H9 (cell line): ENCODE measurements around the gene NDUFA11. TPM values are rescaled to one million over a fixed set of nuclear protein-coding genes. Genes with fewer than 3 reads are reported as not detected.
A peak's percentile ranks its signal among the peaks of the same experiment; 100 is the strongest.

Source experiments
- DNase-seq: peaks from one replicate; pipeline ENCODE4 v3.0.0-alpha.2; 2017
- H2AFZ ChIP-seq: one replicate; pipeline ENCODE4 v1.6.1; 2013; ENCODE audit warnings: mild to moderate bottlenecking, low read length, control low read depth, moderate library complexity
- H2AK5ac ChIP-seq: 2 replicates; pipeline ENCODE4 v1.6.1; 2013; ENCODE audit warnings: low read length, control low read depth, mixed read lengths; ENCODE audit not compliant: insufficient read length
- H2BK120ac ChIP-seq: one replicate; pipeline ENCODE4 v1.6.1; 2013; ENCODE audit warnings: low read depth, mild to moderate bottlenecking, low read length, control low read depth, inconsistent platforms; ENCODE audit not compliant: poor library complexity, severe bottlenecking
- H2BK12ac ChIP-seq: 2 replicates; pipeline ENCODE4 v1.6.1; 2013; ENCODE audit warnings: low read length, control low read depth, mixed read lengths, low read depth; ENCODE audit not compliant: insufficient read length
- H2BK15ac ChIP-seq: 2 replicates; pipeline ENCODE4 v1.6.1; 2013; ENCODE audit warnings: low read depth, low read length, control low read depth
- H2BK20ac ChIP-seq: one replicate; pipeline ENCODE4 v1.6.1; 2013; ENCODE audit warnings: low read depth, mild to moderate bottlenecking, low read length, control low read depth, inconsistent platforms; ENCODE audit not compliant: poor library complexity, severe bottlenecking
- H2BK5ac ChIP-seq: 2 replicates; pipeline ENCODE4 v1.6.1; 2013; ENCODE audit warnings: low read length, control low read depth, mixed read lengths; ENCODE audit not compliant: insufficient read length
- H3K14ac ChIP-seq: 2 replicates; pipeline ENCODE4 v1.6.1; 2013; ENCODE audit warnings: low read length, control low read depth; ENCODE audit not compliant: insufficient read depth
- H3K18ac ChIP-seq: 2 replicates; pipeline ENCODE4 v1.6.1; 2013; ENCODE audit warnings: low read depth, mild to moderate bottlenecking, mixed read lengths, low read length, control low read depth; ENCODE audit not compliant: insufficient read length
- H3K23ac ChIP-seq: 2 replicates; pipeline ENCODE4 v1.6.1; 2013; ENCODE audit warnings: low read length, control low read depth, mixed read lengths, low read depth; ENCODE audit not compliant: insufficient read length
- H3K23me2 ChIP-seq: 2 replicates; pipeline ENCODE4 v1.6.1; 2013; ENCODE audit warnings: low read depth, mild to moderate bottlenecking, mixed read lengths, low read length, control low read depth; ENCODE audit not compliant: insufficient read length, poor library complexity, severe bottlenecking
- H3K27ac ChIP-seq: 2 replicates; pipeline ENCODE4 v1.5.1; 2013; ENCODE audit warnings: low read length, control low read depth, mixed read lengths, low read depth; ENCODE audit not compliant: insufficient read length
- H3K27me3 ChIP-seq: 2 replicates; pipeline ENCODE4 v1.6.1; 2013; ENCODE audit warnings: low read length, control low read depth, inconsistent platforms; ENCODE audit not compliant: insufficient read depth
- H3K4ac ChIP-seq: 2 replicates; pipeline ENCODE4 v1.6.1; 2013; ENCODE audit warnings: low read depth, mild to moderate bottlenecking, control low read depth, inconsistent platforms, low read length, moderate library complexity
- H3K4me1 ChIP-seq: 2 replicates; pipeline ENCODE4 v1.6.1; 2013; ENCODE audit warnings: low read length, control low read depth, inconsistent platforms; ENCODE audit not compliant: insufficient read depth
- H3K4me2 ChIP-seq: 2 replicates; pipeline ENCODE4 v1.6.1; 2013; ENCODE audit warnings: low read length, control low read depth, mixed read lengths; ENCODE audit not compliant: insufficient read length, insufficient read depth
- H3K56ac ChIP-seq: 2 replicates; pipeline ENCODE4 v1.6.1; 2013; ENCODE audit warnings: low read depth, mild to moderate bottlenecking, mixed read lengths, low read length, control low read depth; ENCODE audit not compliant: insufficient read length
- H3K79me1 ChIP-seq: 2 replicates; pipeline ENCODE4 v1.6.1; 2013; ENCODE audit warnings: low read depth, mild to moderate bottlenecking, moderate library complexity, low read length, control low read depth, inconsistent platforms; ENCODE audit not compliant: insufficient read depth, poor library complexity, severe bottlenecking
- H3K79me2 ChIP-seq: 2 replicates; pipeline ENCODE4 v1.6.1; 2013; ENCODE audit warnings: low read length, control low read depth, inconsistent platforms; ENCODE audit not compliant: insufficient read depth
- H3K9ac ChIP-seq: 2 replicates; pipeline ENCODE4 v1.6.1; 2013; ENCODE audit warnings: low read length, control low read depth, mixed read lengths; ENCODE audit not compliant: insufficient read length; ENCODE audit errors: extremely low read depth
- H3K9me3 ChIP-seq: one replicate; pipeline ENCODE4 v1.6.1; 2013; ENCODE audit warnings: low read depth, low read length, inconsistent platforms; ENCODE audit not compliant: control insufficient read depth
- H3T11ph ChIP-seq: one replicate; pipeline ENCODE4 v1.6.1; 2013; ENCODE audit warnings: mild to moderate bottlenecking, low read length, control low read depth, inconsistent platforms
- H4K20me1 ChIP-seq: one replicate; pipeline ENCODE4 v1.6.1; 2013; ENCODE audit not compliant: control insufficient read depth, insufficient read length, insufficient read depth
- H4K5ac ChIP-seq: 2 replicates; pipeline ENCODE4 v1.6.1; 2013; ENCODE audit warnings: low read depth, mild to moderate bottlenecking, mixed read lengths, low read length, control low read depth; ENCODE audit not compliant: insufficient read length
- H4K8ac ChIP-seq: replicated peaks from 2 replicates; pipeline ENCODE4 v1.6.1; 2013; ENCODE audit warnings: low read length, control low read depth, mixed read lengths, low read depth; ENCODE audit not compliant: insufficient read length
- H4K91ac ChIP-seq: 2 replicates; pipeline ENCODE4 v1.6.1; 2013; ENCODE audit warnings: low read depth, mild to moderate bottlenecking, moderate library complexity, mixed read lengths, low read length, control low read depth; ENCODE audit not compliant: insufficient read length
- H3K27ac Mint-ChIP-seq, 3 experiments: 2 replicates in 2 of 3; 3 replicates in 1 of 3; pipeline ENCODE4 v1.8.0; 2020 to 2021; ENCODE audit warnings: mixed read lengths in 3 of 3, mild to moderate bottlenecking in 1 of 3, moderate library complexity in 1 of 3
- H3K27me3 Mint-ChIP-seq: 2 replicates; pipeline ENCODE4 v1.8.0; 2021; ENCODE audit warnings: low read depth, mild to moderate bottlenecking, moderate library complexity, mixed read lengths
- H3K36me3 Mint-ChIP-seq, 3 experiments: 2 replicates in 2 of 3; 3 replicates in 1 of 3; pipeline ENCODE4 v1.8.0; 2020 to 2021; ENCODE audit warnings: low read depth in 3 of 3, mixed read lengths in 3 of 3; ENCODE audit not compliant: insufficient read depth in 1 of 3
- H3K4me1 Mint-ChIP-seq, 2 experiments: 2 replicates each; pipeline ENCODE4 v1.8.0; 2020; ENCODE audit warnings: mixed read lengths in 2 of 2
- H3K4me3 Mint-ChIP-seq, 2 experiments: 2 replicates in 1 of 2; 3 replicates in 1 of 2; pipeline ENCODE4 v1.8.0; 2020 to 2021; ENCODE audit warnings: mild to moderate bottlenecking in 2 of 2, mixed read lengths in 2 of 2, moderate library complexity in 1 of 2
- H3K9me3 Mint-ChIP-seq, 2 experiments: 2 replicates in 1 of 2; 3 replicates in 1 of 2; pipeline ENCODE4 v1.8.0; 2020; ENCODE audit warnings: mild to moderate bottlenecking in 2 of 2, mixed read lengths in 2 of 2, moderate library complexity in 1 of 2
- WGBS: extraction: QIAGEN DNeasy Blood & Tissue Kit; methylation state at CpG from one replicate; pipeline ENCODE4 v1.1.7; 2013; ENCODE audit warnings: missing lambda C conversion rate, low lambda C conversion rate, mixed read lengths; ENCODE audit not compliant: insufficient read length; ENCODE audit errors: extremely low coverage; 5-methylcytosine and 5-hydroxymethylcytosine counted together
- total RNA-seq: library from RNA; stranded (reverse); gene quantifications from 2 replicates; pipeline ENCODE4 v1.2.1, GENCODE V29; 2021
- TF ChIP-seq, protein P1 (sequence below): fragments of 200-600 bp; sonication (generic); conservative IDR thresholded peaks from 3 replicates; pipeline ENCODE4 v1.8.0; 2021; ENCODE audit warnings: antibody characterized with exemption, mild to moderate bottlenecking

The NDUFA11 gene
- total RNA-seq, 1 experiment from 2014 or later = 282 TPM

DNA sequence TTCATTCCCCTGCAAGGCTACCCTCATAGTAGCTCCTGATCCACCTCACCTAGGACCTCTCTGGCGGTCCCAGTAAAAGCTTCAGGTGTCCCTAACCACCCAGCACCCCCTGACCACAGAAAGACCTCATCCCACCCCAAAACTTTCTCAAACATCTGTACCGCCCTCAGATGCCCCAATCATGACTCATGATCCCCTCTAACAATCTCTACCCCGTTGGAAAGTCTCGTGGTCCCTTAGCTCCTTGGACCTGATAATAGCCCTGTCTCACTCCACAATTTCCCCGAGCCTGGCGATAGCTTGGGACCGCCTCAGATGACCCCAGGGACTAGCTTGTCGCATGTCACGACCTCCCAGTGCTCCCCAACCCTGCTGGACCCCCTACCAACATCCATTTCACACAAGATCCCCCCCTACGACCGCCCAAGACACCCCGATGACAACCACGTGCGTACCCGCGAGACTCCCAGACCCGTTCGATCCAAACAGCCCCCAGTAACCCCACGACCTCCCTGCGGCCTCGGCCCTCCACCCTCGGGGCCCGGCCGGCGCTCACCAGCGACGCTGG lies 450 bp downstream of the NDUFA11 start:
- H3K4me3 Mint-ChIP-seq = peak overlapping the region; percentile 98 to 99
- Histone ChIP-seq H3K79me2 (peaks cover 18% of the 10 kb centered on the region; the same call in 1 of the 2 replicates), H2BK12ac (no peak overlapping the region), H3T11ph (no peak overlapping the region), H2AFZ (no peak overlapping the region), H2AK5ac (no peak overlapping the region), H3K23me2 (peaks cover 3% of the 10 kb centered on the region), H3K18ac (peak overlapping the region; percentile 93), H2BK15ac (no peak overlapping the region), H3K9ac (peak overlapping the region; percentile 94), H3K79me1 (peaks cover 3% of the 10 kb centered on the region), H4K91ac (peak overlapping the region; percentile 5), H3K14ac (peak overlapping the region; percentile 91), H4K5ac (no peak overlapping the region), H3K9me3 (no peaks in the 10 kb centered on the region), H3K4ac (no peak overlapping the region; the same call in 1 of the 2 replicates), H4K8ac (no peak overlapping the region), H2BK5ac (no peak overlapping the region), H3K4me1 (no peaks in the 10 kb centered on the region), H3K27me3 (no peaks in the 10 kb centered on the region; the same call in 1 of the 2 replicates), H3K23ac (no peak overlapping the region), H2BK120ac (no peak overlapping the region), H3K27ac (no peak overlapping the region), H3K56ac (no peak overlapping the region), H2BK20ac (no peak overlapping the region), H3K4me2 (peak overlapping the region; percentile 89), H4K20me1 (no peaks in the 10 kb centered on the region)
- TF ChIP-seq, protein P1, sequence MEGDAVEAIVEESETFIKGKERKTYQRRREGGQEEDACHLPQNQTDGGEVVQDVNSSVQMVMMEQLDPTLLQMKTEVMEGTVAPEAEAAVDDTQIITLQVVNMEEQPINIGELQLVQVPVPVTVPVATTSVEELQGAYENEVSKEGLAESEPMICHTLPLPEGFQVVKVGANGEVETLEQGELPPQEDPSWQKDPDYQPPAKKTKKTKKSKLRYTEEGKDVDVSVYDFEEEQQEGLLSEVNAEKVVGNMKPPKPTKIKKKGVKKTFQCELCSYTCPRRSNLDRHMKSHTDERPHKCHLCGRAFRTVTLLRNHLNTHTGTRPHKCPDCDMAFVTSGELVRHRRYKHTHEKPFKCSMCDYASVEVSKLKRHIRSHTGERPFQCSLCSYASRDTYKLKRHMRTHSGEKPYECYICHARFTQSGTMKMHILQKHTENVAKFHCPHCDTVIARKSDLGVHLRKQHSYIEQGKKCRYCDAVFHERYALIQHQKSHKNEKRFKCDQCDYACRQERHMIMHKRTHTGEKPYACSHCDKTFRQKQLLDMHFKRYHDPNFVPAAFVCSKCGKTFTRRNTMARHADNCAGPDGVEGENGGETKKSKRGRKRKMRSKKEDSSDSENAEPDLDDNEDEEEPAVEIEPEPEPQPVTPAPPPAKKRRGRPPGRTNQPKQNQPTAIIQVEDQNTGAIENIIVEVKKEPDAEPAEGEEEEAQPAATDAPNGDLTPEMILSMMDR = no peak
- H3K27me3 Mint-ChIP-seq = no peaks in the 10 kb centered on the region
- H3K27ac Mint-ChIP-seq = peak overlapping the region; percentile 98 to 99 (median 99)
- H3K9me3 Mint-ChIP-seq = no peaks in the 10 kb centered on the region
- H3K36me3 Mint-ChIP-seq = peaks cover 10 to 17% (median 12%) of the 10 kb centered on the region in 3 experiments
- no peak for DNase-seq
- no CpG with 5 or more reads among the region's 27 CpGs for WGBS
- peaks cover 2 to 5% of the 10 kb centered on the region in 2 experiments; a peak in 3 of 4 replicates for H3K4me1 Mint-ChIP-seq
